Testis (tissue), 3 donors: ENCODE measurements around the gene TEX44. TPM values are rescaled to one million over a fixed set of nuclear protein-coding genes. Genes with fewer than 3 reads are reported as not detected.

Experiments
- DNase-seq: peaks from one replicate; pipeline ENCODE4 v3.0.0-alpha.2; 2019
- H3K27ac ChIP-seq, 2 donors: fragments of 200-600 bp; sonication (generic); one replicate each; pipeline ENCODE4 v1.5.1; 2019
- H3K27me3 ChIP-seq: fragments of 200-600 bp; sonication (generic); one replicate; pipeline ENCODE4 v1.5.1; 2019
- H3K36me3 ChIP-seq: fragments of 200-600 bp; sonication (generic); one replicate; pipeline ENCODE4 v1.5.1; 2017; ENCODE audit warnings: low read depth; ENCODE audit errors: missing control alignments
- H3K4me1 ChIP-seq: fragments of 200-600 bp; sonication (generic); one replicate; pipeline ENCODE4 v1.5.1; 2019
- H3K4me3 ChIP-seq, 2 donors: fragments of 200-600 bp; sonication (generic); one replicate each; pipeline ENCODE4 v1.5.1; 2017 to 2019
- H3K9me3 ChIP-seq: fragments of 200-600 bp; sonication (generic); one replicate; pipeline ENCODE4 v1.5.1; 2017
- CTCF ChIP-seq, 3 experiments: fragments of 450-650 bp in 2 of 3; fragments of 200-600 bp in 1 of 3; sonication (generic) in 1 of 3; IDR thresholded peaks; one replicate each; pipeline ENCODE4 v1.5.1; 2016 to 2019; ENCODE audit warnings: antibody characterized with exemption in 3 of 3, mild to moderate bottlenecking in 2 of 3, moderate library complexity in 1 of 3
- POLR2A ChIP-seq: fragments of 450-650 bp; IDR thresholded peaks from one replicate; pipeline ENCODE4 v1.6.1; 2017; ENCODE audit warnings: antibody characterized with exemption, mild to moderate bottlenecking, moderate library complexity
- WGBS, 2 donors: methylation state at CpG; one replicate each; pipeline ENCODE4 v1.1.5; 2018; 5-methylcytosine and 5-hydroxymethylcytosine counted together
- intact Hi-C: fragments of 100-400 bp; cut with DNase I; formaldehyde crosslinking; loops from one replicate; pipeline ENCODE4 v1.15.1; 2023; ENCODE audit warnings: low total_unique reads
- polyA plus RNA-seq: library from polyadenylated mRNA; stranded (reverse); fragments of 350-450 nt; fragmentation: Illumina TruSeq; extraction: RNeasy Lipid Tissue Mini Kit (QIAGEN cat#74804); gene quantifications from one replicate; pipeline ENCODE4 v1.2.3, GENCODE V29; 2014; ENCODE audit warnings: low read depth, low replicate concordance; ENCODE audit not compliant: insufficient read depth
- total RNA-seq, 2 donors: library from RNA; depleted of rRNA; stranded (reverse); fragments of >200 nt; gene quantifications; one replicate each; pipeline ENCODE4 v1.2.3, GENCODE V29; 2016

TEX44 gene
- total and polyA plus RNA-seq, 3 donors from 2014 or later, result 84.4 to 248 (median 166) TPM

- no peak for TF ChIP-seq POLR2A
- TF ChIP-seq CTCF (IDR thresholded peaks at IDR 0.05), result no peak
- no peak for DNase-seq
- Histone ChIP-seq H3K36me3 (no peaks in the 10 kb centered on the region), H3K4me1 (peaks cover 26% of the 10 kb centered on the region), H3K4me3 (no peak overlapping the region), H3K27ac (peak overlapping the region; percentile 58 to 81), H3K9me3 (no peaks in the 10 kb centered on the region), H3K27me3 (no peaks in the 10 kb centered on the region)
- intact Hi-C loops, result no loop called here
- 38 to 41% methylated on average over 6 of the region's 6 CpGs for WGBS, 2 donors
Observed at GRCh38 chr2:231640241-231640640, 47.6 kb downstream of the TEX44 start.

- H3K36me3 ChIP-seq, result no peaks in the 10 kb centered on the region
- no peaks in the 10 kb centered on the region for H3K9me3 ChIP-seq
- H3K4me3 ChIP-seq, result no peak overlapping the region
- no peak for TF ChIP-seq POLR2A
- no peak for TF ChIP-seq CTCF (IDR thresholded peaks at IDR 0.05)
- 36 to 65% methylated on average over 6 to 11 of the region's 11 CpGs for WGBS, 2 donors
- no peak for DNase-seq
- peak overlapping the region; percentile 58 to 81 for H3K27ac ChIP-seq
- intact Hi-C loops, result no loop called here
- H3K4me1 ChIP-seq, result peaks cover 26% of the 10 kb centered on the region
- no peaks in the 10 kb centered on the region for H3K27me3 ChIP-seq
Observed at GRCh38 chr2:231640641-231641111, 48.0 kb downstream of the TEX44 start.

GRCh38 chr2:231642631-231643494, 50.2 kb downstream of the TEX44 start:
- no peaks in the 10 kb centered on the region for H3K27me3 ChIP-seq
- H3K36me3 ChIP-seq, result no peaks in the 10 kb centered on the region
- TF ChIP-seq POLR2A (no peak), CTCF (IDR thresholded peaks at IDR 0.05) (no peak)
- WGBS, 2 donors, result 18 to 27% methylated on average over 27 to 30 of the region's 30 CpGs
- peaks cover 26% of the 10 kb centered on the region for H3K4me1 ChIP-seq
- peak; percentile 80 for DNase-seq
- H3K27ac ChIP-seq, result peak overlapping the region; percentile 69 to 94
- peak overlapping the region in 1 of 2 donors; percentile 12 for H3K4me3 ChIP-seq
- H3K9me3 ChIP-seq, result no peaks in the 10 kb centered on the region
- intact Hi-C loops, result no loop called here

- no peaks in the 10 kb centered on the region for H3K9me3 ChIP-seq
- intact Hi-C loops, result no loop called here
- WGBS, 2 donors, result 68 to 81% methylated on average over 8 of the region's 8 CpGs
- DNase-seq, result no peak
- H3K4me1 ChIP-seq, result peaks cover 26% of the 10 kb centered on the region
- H3K27me3 ChIP-seq, result no peaks in the 10 kb centered on the region
- H3K4me3 ChIP-seq, result no peak overlapping the region
- H3K27ac ChIP-seq, result peak overlapping the region; percentile 69 to 94
- TF ChIP-seq CTCF (IDR thresholded peaks at IDR 0.05) (no peak), POLR2A (no peak)
- no peaks in the 10 kb centered on the region for H3K36me3 ChIP-seq
Observed at GRCh38 chr2:231643495-231643888, 50.8 kb downstream of the TEX44 start.

Other genes with a start within 250 kb of the TEX44 start
- 1 to 10 TPM; 3.3 to 5.0 TPM for gene B3GNT7, start 197.2 kb upstream of the TEX44 start, total RNA-seq
- 2.6 TPM for gene B3GNT7, start 197.2 kb upstream of the TEX44 start, polyA plus RNA-seq
- gene NCL, start 128.4 kb upstream of the TEX44 start, total RNA-seq, result 100 to 1,000 TPM; 207 to 224 TPM
- gene NCL, start 128.4 kb upstream of the TEX44 start, polyA plus RNA-seq, result 293 TPM
- 1 to 10 TPM; 3.2 to 3.7 TPM for gene NMUR1, start 62.4 kb upstream of the TEX44 start, total RNA-seq
- 2.7 TPM for gene NMUR1, start 62.4 kb upstream of the TEX44 start, polyA plus RNA-seq
- 100 to 1,000 TPM; 278 to 311 TPM for gene PTMA, start 115.7 kb downstream of the TEX44 start, total RNA-seq
- gene PTMA, start 115.7 kb downstream of the TEX44 start, polyA plus RNA-seq, result 583 TPM
- 10 to 100 TPM; 39.9 to 66.5 TPM for gene PDE6D, start 188.4 kb downstream of the TEX44 start, total RNA-seq
- gene PDE6D, start 188.4 kb downstream of the TEX44 start, polyA plus RNA-seq, result 102 TPM
- gene COPS7B, start 193.6 kb downstream of the TEX44 start, total RNA-seq, result 10 to 100 TPM; 68.8 to 71.2 TPM
- gene COPS7B, start 193.6 kb downstream of the TEX44 start, polyA plus RNA-seq, result 84.8 TPM